ENCODE results near the gene CPED1. TPM values are rescaled to one million over a fixed set of nuclear protein-coding genes. Genes with fewer than 3 reads are reported as not detected.

CPED1 gene
- total RNA-seq, 1 experiment from 2014 or later: 0.13 TPM

GRCh38 chr7:121205777-121206176 lies 217.3 kb downstream of the CPED1 start:
- H3K27ac ChIP-seq (ENCODE audit: insufficient read length, low read depth, low read length): no peak overlapping the region
- no peak overlapping the region for H2BK15ac ChIP-seq (ENCODE audit: low read depth, low read length)
- H4K5ac ChIP-seq (ENCODE audit: insufficient read length, low read depth, low read length): no peak overlapping the region
- H2BK120ac ChIP-seq (ENCODE audit: low read depth, low read length, poor library complexity, severe bottlenecking): no peak overlapping the region
- no peak overlapping the region for H4K8ac ChIP-seq (replicated peaks; ENCODE audit: insufficient read length, low read depth, low read length)
- Mint-ChIP-seq H3K27ac (peak overlapping the region in 1 of 3 experiments; percentile 20; a peak in 1 of 7 replicates), H3K4me3 (no peak overlapping the region), H3K9me3 (no peaks in the 10 kb centered on the region), H3K27me3 (ENCODE audit: low read depth) (no peaks in the 10 kb centered on the region), H3K36me3 (ENCODE audit: insufficient read depth in 1 of 3, low read depth in 3 of 3) (no peaks in the 10 kb centered on the region), H3K4me1 (peaks cover 0 to 6% of the 10 kb centered on the region in 2 experiments; a peak in 3 of 4 replicates)
- H3K14ac ChIP-seq (ENCODE audit: insufficient read depth, low read length): no peak overlapping the region
- no peak for TF ChIP-seq CTCF (conservative IDR thresholded peaks at IDR 0.05)
- H3K9ac ChIP-seq (ENCODE audit: extremely low read depth, insufficient read length, low read length): no peak overlapping the region
- H3K27me3 ChIP-seq (ENCODE audit: insufficient read depth, low read length): no peaks in the 10 kb centered on the region
- H3K4me2 ChIP-seq (ENCODE audit: insufficient read depth, insufficient read length, low read length): peak overlapping the region; percentile 4
- H2AK5ac ChIP-seq (ENCODE audit: insufficient read length, low read length): no peak overlapping the region
- no peak overlapping the region for H2BK20ac ChIP-seq (ENCODE audit: low read depth, low read length, poor library complexity, severe bottlenecking)
- no peak overlapping the region for H2BK5ac ChIP-seq (ENCODE audit: insufficient read length, low read length)
- no peak overlapping the region for H2BK12ac ChIP-seq (ENCODE audit: insufficient read length, low read depth, low read length)
- H2AFZ ChIP-seq (ENCODE audit: low read length): no peak overlapping the region
- no peak overlapping the region for H3K56ac ChIP-seq (ENCODE audit: insufficient read length, low read depth, low read length)
- no peaks in the 10 kb centered on the region for H3K79me1 ChIP-seq (ENCODE audit: insufficient read depth, low read depth, low read length, poor library complexity, severe bottlenecking)
- H3K23ac ChIP-seq (ENCODE audit: insufficient read length, low read depth, low read length): no peak overlapping the region
- H3T11ph ChIP-seq (ENCODE audit: low read length): no peak overlapping the region
- no peaks in the 10 kb centered on the region for H3K4me1 ChIP-seq (ENCODE audit: insufficient read depth, low read length)
- no peak overlapping the region for H3K4ac ChIP-seq (ENCODE audit: low read depth, low read length)
- no peaks in the 10 kb centered on the region for H3K23me2 ChIP-seq (ENCODE audit: insufficient read length, low read depth, low read length, poor library complexity, severe bottlenecking)
- no peak overlapping the region for H4K91ac ChIP-seq (ENCODE audit: insufficient read length, low read depth, low read length)
- H3K18ac ChIP-seq (ENCODE audit: insufficient read length, low read depth, low read length): no peak overlapping the region
- no peaks in the 10 kb centered on the region for H3K9me3 ChIP-seq (ENCODE audit: control insufficient read depth, low read depth, low read length)
- no peaks in the 10 kb centered on the region for H3K79me2 ChIP-seq (ENCODE audit: insufficient read depth, low read length)
- H4K20me1 ChIP-seq (ENCODE audit: control insufficient read depth, insufficient read depth, insufficient read length): no peaks in the 10 kb centered on the region
- no peak for DNase-seq

All from H9 (cell line).